CD4-positive, alpha-beta memory T cell (primary cell): ENCODE results near the gene FASTKD2. TPM values are rescaled to one million over a fixed set of nuclear protein-coding genes. Genes with fewer than 3 reads are reported as not detected.

Experiments
- CTCF ChIA-PET: fragments of 350-600 bp; sonication (Branson Sonifier 250); formaldehyde crosslinking; loops from one replicate; lab custom pipeline; 2021; ENCODE audit warnings: inconsistent platforms; ENCODE audit not compliant: partially characterized antibody; lab: Charles Lee
- POLR2A ChIA-PET: fragments of 350-600 bp; sonication (Branson Sonifier 250); formaldehyde crosslinking; loops from one replicate; lab custom pipeline; 2021; ENCODE audit not compliant: partially characterized antibody; lab: Charles Lee
- DNase-seq, 5 donors: peaks; one replicate each; pipeline versions ENCODE4 v3.0.0 to v3.0.0-alpha.2; 2020 to 2022; ENCODE audit warnings: mixed read lengths in 1 of 5
- H3K27ac ChIP-seq: one replicate; pipeline ENCODE4 v1.7.0; 2013; ENCODE audit warnings: low read depth, low read length
- H3K27me3 ChIP-seq: 2 replicates; pipeline ENCODE4 v1.7.0; 2013; ENCODE audit warnings: mild to moderate bottlenecking, low read length, moderate library complexity; ENCODE audit not compliant: insufficient read depth
- H3K36me3 ChIP-seq: 2 replicates; pipeline ENCODE4 v1.7.0; 2013; ENCODE audit warnings: mild to moderate bottlenecking, low read length, moderate library complexity; ENCODE audit not compliant: insufficient read depth
- H3K4me1 ChIP-seq: 2 replicates; pipeline ENCODE4 v1.7.0; 2013; ENCODE audit warnings: mild to moderate bottlenecking, low read length, moderate library complexity; ENCODE audit not compliant: insufficient read depth
- H3K4me3 ChIP-seq, 2 donors: one replicate each; pipeline ENCODE4 v1.7.0; 2013; ENCODE audit warnings: low read length in 2 of 2, mild to moderate bottlenecking in 1 of 2
- H3K9me3 ChIP-seq, 2 donors: one replicate each; pipeline ENCODE4 v1.7.0; 2013; ENCODE audit warnings: low read length in 2 of 2, control low read depth in 1 of 2; ENCODE audit not compliant: control insufficient read depth in 1 of 2
- H3K27ac Mint-ChIP-seq, 7 donors: one replicate each; pipeline ENCODE4 v1.8.0; 2020 to 2021; ENCODE audit warnings: mixed read lengths in 7 of 7, mild to moderate bottlenecking in 6 of 7, inconsistent platforms in 3 of 7, moderate library complexity in 3 of 7
- H3K27me3 Mint-ChIP-seq, 2 donors: one replicate each; pipeline ENCODE4 v1.8.0; 2020 to 2021; ENCODE audit warnings: mixed read lengths in 2 of 2
- H3K36me3 Mint-ChIP-seq, 2 donors: one replicate each; pipeline ENCODE4 v1.8.0; 2020 to 2021; ENCODE audit warnings: mixed read lengths in 2 of 2, inconsistent platforms in 1 of 2, mild to moderate bottlenecking in 1 of 2
- H3K4me1 Mint-ChIP-seq, 4 donors: one replicate each; pipeline ENCODE4 v1.8.0; 2020 to 2021; ENCODE audit warnings: mixed read lengths in 4 of 4, mild to moderate bottlenecking in 1 of 4
- H3K4me3 Mint-ChIP-seq, 8 donors: one replicate each; pipeline ENCODE4 v1.8.0; 2020 to 2021; ENCODE audit warnings: mixed read lengths in 8 of 8, mild to moderate bottlenecking in 7 of 8, moderate library complexity in 6 of 8, inconsistent platforms in 3 of 8
- H3K9me3 Mint-ChIP-seq, 8 donors: one replicate each; pipeline ENCODE4 v1.8.0; 2020 to 2021; ENCODE audit warnings: mixed read lengths in 8 of 8, mild to moderate bottlenecking in 5 of 8, inconsistent platforms in 3 of 8, moderate library complexity in 1 of 8
- intact Hi-C: fragments of 100-400 bp; cut with micrococcal nuclease; formaldehyde crosslinking; loops from one replicate; pipeline ENCODE4 v1.15.1; 2023
- polyA plus RNA-seq, 2 donors: library from polyadenylated mRNA; unstranded; fragments of 300-500 nt; fragmentation: Illumina TruSeq; gene quantifications; one replicate each; pipeline ENCODE4 v1.2.3, GENCODE V29; 2021
- total RNA-seq, 2 experiments: library from RNA; stranded (reverse); gene quantifications; one replicate each; pipeline ENCODE4 v1.2.3, GENCODE V29; 2021

Gene FASTKD2
- total and polyA plus RNA-seq, 4 experiments from 2014 or later = 23.0 to 26.2 (median 23.5) TPM

DNA sequence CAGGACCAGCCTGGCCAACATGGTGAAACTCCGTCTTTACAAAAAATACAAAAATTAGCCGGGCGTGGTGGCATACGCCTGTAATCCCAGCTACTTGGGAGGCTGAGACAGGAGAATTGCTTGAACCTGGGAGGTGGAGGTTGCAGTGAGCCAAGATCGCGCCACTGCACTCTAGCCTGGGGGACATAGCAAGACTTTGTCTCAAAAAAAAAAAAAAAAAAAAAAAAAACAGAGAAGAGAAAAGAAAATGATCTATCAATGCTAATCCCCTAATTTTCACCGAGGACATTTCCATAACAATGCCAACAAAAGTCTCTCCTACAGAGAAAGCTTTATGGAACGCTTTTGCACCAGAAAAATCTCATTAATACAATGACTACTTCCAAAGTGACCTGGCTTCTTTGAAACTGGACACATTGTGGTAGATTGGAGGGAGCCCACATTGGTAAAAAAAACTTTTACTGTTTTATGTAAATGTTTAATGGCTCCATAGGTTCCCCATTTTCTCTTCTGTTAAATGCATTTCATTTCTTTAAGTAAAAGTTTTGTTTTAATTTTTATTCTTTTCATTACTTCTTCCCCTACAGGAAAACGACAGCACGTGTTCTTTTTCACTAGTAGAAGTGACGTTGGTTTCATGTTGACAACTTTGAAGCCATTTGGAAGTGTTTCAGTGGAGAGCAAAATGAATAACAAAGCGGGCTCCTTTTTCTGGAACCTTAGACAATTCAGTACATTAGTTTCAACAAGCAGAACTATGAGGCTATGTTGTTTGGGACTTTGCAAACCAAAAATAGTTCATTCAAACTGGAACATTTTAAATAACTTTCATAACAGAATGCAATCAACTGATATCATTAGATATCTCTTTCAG, 888 bp downstream of the FASTKD2 start:
- Histone ChIP-seq H3K36me3 (peaks cover 3% of the 10 kb centered on the region), H3K4me1 (peaks cover 39% of the 10 kb centered on the region), H3K9me3 (no peaks in the 10 kb centered on the region), H3K27me3 (no peaks in the 10 kb centered on the region), H3K27ac (peak overlapping the region; percentile 91), H3K4me3 (peak overlapping the region; percentile 54 to 82)
- intact Hi-C loops = loop anchor here (5.0 to 10.0 kb wide), 7 partner anchors 209 to 1501 kb away; partner anchors contain the start of genes CCNYL1, INO80D, KLF7 and PIKFYVE
- POLR2A ChIA-PET = interaction anchor here (0.5 to 1.8 kb wide), 8 partner anchors 10 to 1499 kb away, joined by 3 to 9 read pairs (median 4); partner anchors contain the start of genes CREB1, INO80D and KLF7
- no peaks in the 10 kb centered on the region for H3K9me3 Mint-ChIP-seq
- CTCF ChIA-PET = interaction anchor here (1.3 to 2.6 kb wide), 3 partner anchors 15 to 859 kb away, joined by 5 to 11 read pairs (median 10); partner anchors contain the start of gene METTL21A
- H3K36me3 Mint-ChIP-seq = peaks cover 19 to 42% of the 10 kb centered on the region in 2 donors
- peak overlapping the region; percentile 89 to 98 (median 95) for H3K4me3 Mint-ChIP-seq
- no peaks in the 10 kb centered on the region for H3K27me3 Mint-ChIP-seq
- peaks cover 20 to 45% (median 36%) of the 10 kb centered on the region in 4 donors for H3K4me1 Mint-ChIP-seq
- no peak for DNase-seq
- peak overlapping the region; percentile 96 to 99 (median 97) for H3K27ac Mint-ChIP-seq

DNA sequence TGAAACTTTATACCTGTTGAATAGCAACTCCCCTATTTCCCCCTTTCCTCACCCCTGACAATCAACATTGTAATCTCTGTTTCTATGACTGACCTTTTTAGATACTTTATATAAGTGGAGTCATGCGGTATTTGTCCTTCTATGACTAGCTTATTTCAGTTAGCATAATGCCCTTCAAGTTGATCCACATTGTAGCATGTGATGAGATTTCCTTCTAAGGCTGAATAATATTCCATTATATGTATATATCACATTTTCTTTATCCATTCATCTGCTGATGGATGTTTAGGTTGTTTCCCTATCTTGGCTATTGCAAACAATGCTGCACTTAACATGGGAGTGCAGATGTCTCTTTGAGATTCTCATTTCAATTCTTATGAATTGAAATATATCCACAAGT, 9.5 kb downstream of the FASTKD2 start:
- H3K4me1 Mint-ChIP-seq = peaks cover 21 to 50% (median 29%) of the 10 kb centered on the region in 4 donors

DNA sequence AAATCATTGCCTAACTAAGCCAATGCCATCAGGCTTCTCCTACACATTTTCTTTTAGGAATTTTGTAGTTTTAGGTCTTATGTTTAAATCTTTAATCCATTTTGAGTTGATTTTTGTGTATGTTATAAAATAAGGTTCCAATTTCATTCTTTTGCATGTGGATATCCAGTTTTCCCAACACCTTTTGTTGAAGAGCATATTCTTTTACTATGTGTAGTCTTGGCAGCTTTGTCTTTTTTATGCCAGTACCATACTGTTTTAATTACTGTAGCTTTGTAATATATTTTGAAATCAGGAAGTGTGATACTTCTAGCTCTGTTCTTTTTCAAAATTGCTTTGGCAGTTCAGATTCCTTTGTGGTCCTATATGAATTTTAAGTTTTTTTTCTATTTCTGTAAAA, 11.0 kb downstream of the FASTKD2 start:
- Histone ChIP-seq H3K4me3 (no peak overlapping the region), H3K4me1 (no peaks in the 10 kb centered on the region), H3K27ac (no peak overlapping the region), H3K27me3 (no peaks in the 10 kb centered on the region), H3K36me3 (peaks cover 28% of the 10 kb centered on the region), H3K9me3 (peaks cover 0 to 5% of the 10 kb centered on the region in 2 donors)
- Mint-ChIP-seq H3K9me3 (peaks cover 2 to 22% (median 7%) of the 10 kb centered on the region in 8 donors), H3K4me1 (peaks cover 22 to 47% (median 29%) of the 10 kb centered on the region in 4 donors), H3K27ac (no peak overlapping the region), H3K27me3 (no peaks in the 10 kb centered on the region), H3K36me3 (peaks cover 76 to 85% of the 10 kb centered on the region in 2 donors), H3K4me3 (no peak overlapping the region)
- intact Hi-C loops = no loop called here
- ChIA-PET POLR2A (interaction anchor here (0.7 kb wide), 1 partner anchor 11 kb away, joined by 4 read pairs; the partner anchor contains the start of gene FASTKD2), CTCF (interaction anchor here (1.2 kb wide), 1 partner anchor 14 kb away, joined by 3 read pairs; no protein-coding TSS in a partner anchor)
- no peak for DNase-seq

More for the DNA sequence above, 9.5 kb downstream of the FASTKD2 start:
- Mint-ChIP-seq H3K9me3 (peaks cover 0 to 13% (median 1%) of the 10 kb centered on the region in 8 donors), H3K4me3 (no peak overlapping the region), H3K27ac (peak overlapping the region in 1 of 7 donors; percentile 22), H3K36me3 (peaks cover 72 to 86% of the 10 kb centered on the region in 2 donors), H3K27me3 (no peaks in the 10 kb centered on the region)
- Histone ChIP-seq H3K27ac (no peak overlapping the region), H3K27me3 (no peaks in the 10 kb centered on the region), H3K4me3 (no peak overlapping the region), H3K9me3 (peaks cover 0 to 5% of the 10 kb centered on the region in 2 donors), H3K36me3 (peaks cover 32% of the 10 kb centered on the region), H3K4me1 (no peaks in the 10 kb centered on the region)
- POLR2A ChIA-PET = no interaction called here
- intact Hi-C loops = no loop called here
- CTCF ChIA-PET = interaction anchor here (1.0 kb wide), 1 partner anchor 80 kb away, joined by 3 read pairs; no protein-coding TSS in a partner anchor
- no peak for DNase-seq

DNA sequence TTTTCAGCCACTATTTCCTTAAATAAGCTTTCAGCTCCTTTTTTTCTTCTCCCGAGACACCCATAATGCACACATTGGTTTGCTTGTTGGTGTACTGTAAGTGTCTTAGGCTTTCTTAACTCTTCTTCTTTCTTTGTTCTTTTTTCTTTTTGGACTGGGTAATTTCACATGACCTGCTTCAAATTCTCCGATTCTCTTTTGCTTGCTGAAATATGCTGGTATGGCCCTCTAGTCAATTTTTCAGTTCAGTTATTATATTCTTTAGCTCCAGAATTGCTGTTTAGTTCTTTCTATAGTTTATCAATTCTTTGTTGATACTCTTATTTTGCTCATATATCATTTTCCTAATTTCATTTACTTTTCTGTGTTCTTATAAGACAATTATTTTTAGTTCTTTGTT, 15.3 kb downstream of the FASTKD2 start:
- peaks cover 22 to 38% (median 31%) of the 10 kb centered on the region in 4 donors for H3K4me1 Mint-ChIP-seq
- Histone ChIP-seq H3K27ac (no peak overlapping the region), H3K27me3 (no peaks in the 10 kb centered on the region), H3K4me1 (no peaks in the 10 kb centered on the region), H3K9me3 (peaks cover 0 to 5% of the 10 kb centered on the region in 2 donors), H3K4me3 (no peak overlapping the region), H3K36me3 (peaks cover 33% of the 10 kb centered on the region)
- no peak for DNase-seq
- H3K27me3 Mint-ChIP-seq = no peaks in the 10 kb centered on the region
- intact Hi-C loops = loop anchor here (1.0 to 5.0 kb wide), 3 partner anchors 87 to 618 kb away; no protein-coding TSS in a partner anchor
- peaks cover 83 to 87% of the 10 kb centered on the region in 2 donors for H3K36me3 Mint-ChIP-seq
- ChIA-PET POLR2A (interaction anchor here (1.0 kb wide), 1 partner anchor 15 kb away, joined by 4 read pairs; the partner anchor contains the start of genes FASTKD2 and MDH1B), CTCF (interaction anchor here (0.7 to 3.4 kb wide), 8 partner anchors 10 to 1598 kb away, joined by 3 to 15 read pairs (median 8); partner anchors contain the start of genes FASTKD2 and MDH1B)
- H3K9me3 Mint-ChIP-seq = peaks cover 2 to 22% (median 7%) of the 10 kb centered on the region in 8 donors
- H3K27ac Mint-ChIP-seq = peak overlapping the region in 3 of 7 donors; percentile 7 to 67 (median 43)
- H3K4me3 Mint-ChIP-seq = peak overlapping the region in 1 of 8 donors; percentile 7

DNA sequence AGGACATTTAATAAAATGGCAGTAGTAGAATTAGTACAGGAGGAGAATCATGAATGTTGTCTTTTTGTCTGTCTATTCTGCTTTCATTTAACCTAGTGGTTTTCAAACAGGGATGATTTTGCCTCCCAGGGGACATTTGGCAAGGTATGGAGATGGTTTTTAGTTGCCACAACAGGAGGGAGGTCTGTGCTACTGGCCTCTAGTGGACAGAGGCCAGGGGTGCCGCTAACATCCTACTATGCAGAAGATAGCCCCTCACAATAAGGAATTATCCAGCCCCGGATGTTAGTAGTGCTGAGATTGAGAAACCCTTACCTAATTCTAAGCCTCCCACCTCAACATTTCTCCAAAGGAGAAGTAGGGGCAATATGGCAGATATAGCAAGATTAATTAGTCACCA, 18.3 kb downstream of the FASTKD2 start:
- Mint-ChIP-seq H3K9me3 (peaks cover 0 to 15% (median 7%) of the 10 kb centered on the region in 8 donors), H3K4me3 (no peak overlapping the region), H3K27ac (peak overlapping the region in 1 of 7 donors; percentile 17), H3K36me3 (peaks cover 73 to 90% of the 10 kb centered on the region in 2 donors), H3K4me1 (peaks cover 5 to 18% (median 15%) of the 10 kb centered on the region in 4 donors), H3K27me3 (no peaks in the 10 kb centered on the region)
- intact Hi-C loops = loop anchor here (5.0 kb wide), 1 partner anchor 621 kb away; no protein-coding TSS in a partner anchor
- no peak for DNase-seq
- POLR2A ChIA-PET = no interaction called here
- Histone ChIP-seq H3K4me1 (no peaks in the 10 kb centered on the region), H3K9me3 (peaks cover 0 to 5% of the 10 kb centered on the region in 2 donors), H3K27ac (no peak overlapping the region), H3K4me3 (no peak overlapping the region), H3K27me3 (no peaks in the 10 kb centered on the region), H3K36me3 (peaks cover 44% of the 10 kb centered on the region)
- CTCF ChIA-PET = interaction anchor here (1.0 to 2.4 kb wide), 2 partner anchors 17 to 62 kb away, joined by 3 to 21 read pairs; no protein-coding TSS in a partner anchor

DNA sequence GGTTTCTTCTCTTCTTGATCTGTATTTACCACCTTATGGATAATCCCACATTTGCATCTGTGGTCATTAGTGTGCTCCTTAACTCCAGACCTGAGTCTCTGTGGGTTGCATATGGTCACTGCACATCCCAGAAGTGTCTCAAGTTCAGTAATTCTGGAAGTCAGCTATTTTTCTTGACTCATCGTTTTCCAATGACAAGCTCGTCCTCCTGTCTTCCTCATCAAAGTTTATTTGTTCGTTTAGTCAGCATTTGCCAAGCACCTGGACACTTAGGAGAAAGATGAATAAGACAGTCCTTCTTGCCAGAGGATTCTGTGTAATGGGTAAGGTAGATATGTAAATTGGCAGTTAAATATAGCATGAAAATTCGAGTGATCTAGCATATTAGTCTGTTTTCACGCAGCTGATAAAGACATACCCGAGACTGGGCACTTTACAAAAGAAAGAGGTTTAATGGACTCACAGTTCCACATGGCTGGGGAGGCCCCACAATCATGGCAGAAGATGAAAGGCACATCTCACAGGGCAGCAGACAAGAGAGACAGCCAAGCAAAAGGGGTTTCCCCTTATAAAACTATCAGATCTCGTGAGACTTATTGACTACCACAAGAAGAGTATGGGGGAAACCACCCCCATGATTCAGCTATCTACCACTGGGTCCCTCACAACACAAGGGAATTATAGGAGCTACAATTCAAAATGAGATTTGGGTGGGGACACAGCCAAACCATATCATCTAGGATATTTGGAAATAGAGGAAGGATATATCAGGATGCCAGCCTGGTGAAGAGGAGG, 19.4 kb downstream of the FASTKD2 start:
- H3K27ac Mint-ChIP-seq = peak overlapping the region in 5 of 7 donors; percentile 27 to 76 (median 52)
- no peaks in the 10 kb centered on the region for H3K27me3 Mint-ChIP-seq
- H3K36me3 Mint-ChIP-seq = peaks cover 70 to 90% of the 10 kb centered on the region in 2 donors
- H3K4me3 Mint-ChIP-seq = no peak overlapping the region
- Histone ChIP-seq H3K4me1 (no peaks in the 10 kb centered on the region), H3K36me3 (peaks cover 44% of the 10 kb centered on the region), H3K4me3 (no peak overlapping the region), H3K9me3 (no peaks in the 10 kb centered on the region), H3K27me3 (no peaks in the 10 kb centered on the region), H3K27ac (no peak overlapping the region)
- intact Hi-C loops = loop anchor here (5.0 kb wide), 1 partner anchor 622 kb away; no protein-coding TSS in a partner anchor
- peaks cover 0 to 10% (median 7%) of the 10 kb centered on the region in 8 donors for H3K9me3 Mint-ChIP-seq
- CTCF ChIA-PET = interaction anchor here (1.0 to 1.2 kb wide), 3 partner anchors 8 to 226 kb away, joined by 3 read pairs; no protein-coding TSS in a partner anchor
- H3K4me1 Mint-ChIP-seq = peaks cover 4 to 13% (median 10%) of the 10 kb centered on the region in 4 donors
- POLR2A ChIA-PET = interaction anchor here (0.7 kb wide), 1 partner anchor 12 kb away, joined by 4 read pairs; no protein-coding TSS in a partner anchor
- no peak for DNase-seq
